CD4-positive, alpha-beta memory T cell (primary cell): ENCODE data around the gene CERS6. TPM values are rescaled to one million over a fixed set of nuclear protein-coding genes. Genes with fewer than 3 reads are reported as not detected.
A peak's percentile ranks its signal among the peaks of the same experiment; 100 is the strongest.

Experiments
- CTCF ChIA-PET: fragments of 350-600 bp; sonication (Branson Sonifier 250); formaldehyde crosslinking; loops from one replicate; lab custom pipeline; 2021; ENCODE audit warnings: inconsistent platforms; ENCODE audit not compliant: partially characterized antibody; lab: Charles Lee
- POLR2A ChIA-PET: fragments of 350-600 bp; sonication (Branson Sonifier 250); formaldehyde crosslinking; loops from one replicate; lab custom pipeline; 2021; ENCODE audit not compliant: partially characterized antibody; lab: Charles Lee
- DNase-seq, 5 donors: peaks; one replicate each; pipeline versions ENCODE4 v3.0.0 to v3.0.0-alpha.2; 2020 to 2022; ENCODE audit warnings: mixed read lengths in 1 of 5
- H3K27ac ChIP-seq: one replicate; pipeline ENCODE4 v1.7.0; 2013; ENCODE audit warnings: low read depth, low read length
- H3K27me3 ChIP-seq: 2 replicates; pipeline ENCODE4 v1.7.0; 2013; ENCODE audit warnings: mild to moderate bottlenecking, low read length, moderate library complexity; ENCODE audit not compliant: insufficient read depth
- H3K36me3 ChIP-seq: 2 replicates; pipeline ENCODE4 v1.7.0; 2013; ENCODE audit warnings: mild to moderate bottlenecking, low read length, moderate library complexity; ENCODE audit not compliant: insufficient read depth
- H3K4me1 ChIP-seq: 2 replicates; pipeline ENCODE4 v1.7.0; 2013; ENCODE audit warnings: mild to moderate bottlenecking, low read length, moderate library complexity; ENCODE audit not compliant: insufficient read depth
- H3K4me3 ChIP-seq, 2 donors: one replicate each; pipeline ENCODE4 v1.7.0; 2013; ENCODE audit warnings: low read length in 2 of 2, mild to moderate bottlenecking in 1 of 2
- H3K9me3 ChIP-seq, 2 donors: one replicate each; pipeline ENCODE4 v1.7.0; 2013; ENCODE audit warnings: low read length in 2 of 2, control low read depth in 1 of 2; ENCODE audit not compliant: control insufficient read depth in 1 of 2
- H3K27ac Mint-ChIP-seq, 7 donors: one replicate each; pipeline ENCODE4 v1.8.0; 2020 to 2021; ENCODE audit warnings: mixed read lengths in 7 of 7, mild to moderate bottlenecking in 6 of 7, inconsistent platforms in 3 of 7, moderate library complexity in 3 of 7
- H3K27me3 Mint-ChIP-seq, 2 donors: one replicate each; pipeline ENCODE4 v1.8.0; 2020 to 2021; ENCODE audit warnings: mixed read lengths in 2 of 2
- H3K36me3 Mint-ChIP-seq, 2 donors: one replicate each; pipeline ENCODE4 v1.8.0; 2020 to 2021; ENCODE audit warnings: mixed read lengths in 2 of 2, inconsistent platforms in 1 of 2, mild to moderate bottlenecking in 1 of 2
- H3K4me1 Mint-ChIP-seq, 4 donors: one replicate each; pipeline ENCODE4 v1.8.0; 2020 to 2021; ENCODE audit warnings: mixed read lengths in 4 of 4, mild to moderate bottlenecking in 1 of 4
- H3K4me3 Mint-ChIP-seq, 8 donors: one replicate each; pipeline ENCODE4 v1.8.0; 2020 to 2021; ENCODE audit warnings: mixed read lengths in 8 of 8, mild to moderate bottlenecking in 7 of 8, moderate library complexity in 6 of 8, inconsistent platforms in 3 of 8
- H3K9me3 Mint-ChIP-seq, 8 donors: one replicate each; pipeline ENCODE4 v1.8.0; 2020 to 2021; ENCODE audit warnings: mixed read lengths in 8 of 8, mild to moderate bottlenecking in 5 of 8, inconsistent platforms in 3 of 8, moderate library complexity in 1 of 8
- intact Hi-C: fragments of 100-400 bp; cut with micrococcal nuclease; formaldehyde crosslinking; loops from one replicate; pipeline ENCODE4 v1.15.1; 2023
- polyA plus RNA-seq, 2 donors: library from polyadenylated mRNA; unstranded; fragments of 300-500 nt; fragmentation: Illumina TruSeq; gene quantifications; one replicate each; pipeline ENCODE4 v1.2.3, GENCODE V29; 2021
- total RNA-seq, 2 experiments: library from RNA; stranded (reverse); gene quantifications; one replicate each; pipeline ENCODE4 v1.2.3, GENCODE V29; 2021

Gene CERS6
- total and polyA plus RNA-seq, 4 experiments from 2014 or later: 5.1 to 11.3 (median 7.6) TPM

- DNase-seq: no peak
- H3K27me3 ChIP-seq: no peaks in the 10 kb centered on the region
- ChIA-PET CTCF (no interaction called here), POLR2A (no interaction called here)
- H3K36me3 ChIP-seq: no peaks in the 10 kb centered on the region
- peaks cover 0 to under 1% (median 0%) of the 10 kb centered on the region in 8 donors for H3K9me3 Mint-ChIP-seq
- H3K4me1 Mint-ChIP-seq: peaks cover 7 to 16% (median 10%) of the 10 kb centered on the region in 4 donors
- peak overlapping the region in 1 of 7 donors; percentile 3 for H3K27ac Mint-ChIP-seq
- H3K4me3 Mint-ChIP-seq: no peak overlapping the region
- no peaks in the 10 kb centered on the region for H3K9me3 ChIP-seq
- peaks cover 6 to 23% of the 10 kb centered on the region in 2 donors for H3K36me3 Mint-ChIP-seq
- H3K27me3 Mint-ChIP-seq: no peaks in the 10 kb centered on the region
- intact Hi-C loops: no loop called here
- no peak overlapping the region for H3K27ac ChIP-seq
- H3K4me1 ChIP-seq: no peaks in the 10 kb centered on the region
- H3K4me3 ChIP-seq: no peak overlapping the region
Measured at GRCh38 chr2:168565112-168565511, 109.0 kb downstream of the CERS6 start.

- H3K27me3 Mint-ChIP-seq: no peaks in the 10 kb centered on the region
- no peak overlapping the region for H3K27ac ChIP-seq
- H3K4me1 ChIP-seq: no peaks in the 10 kb centered on the region
- POLR2A ChIA-PET: no interaction called here
- no peak overlapping the region for H3K27ac Mint-ChIP-seq
- intact Hi-C loops: no loop called here
- H3K27me3 ChIP-seq: no peaks in the 10 kb centered on the region
- H3K36me3 ChIP-seq: no peaks in the 10 kb centered on the region
- H3K4me3 Mint-ChIP-seq: no peak overlapping the region
- no peak for DNase-seq
- H3K4me3 ChIP-seq: no peak overlapping the region
- H3K9me3 ChIP-seq: no peaks in the 10 kb centered on the region
- peaks cover 6 to 23% of the 10 kb centered on the region in 2 donors for H3K36me3 Mint-ChIP-seq
- CTCF ChIA-PET: no interaction called here
- peaks cover 7 to 16% (median 10%) of the 10 kb centered on the region in 4 donors for H3K4me1 Mint-ChIP-seq
- H3K9me3 Mint-ChIP-seq: no peaks in the 10 kb centered on the region
Measured at GRCh38 chr2:168565512-168565911, 109.4 kb downstream of the CERS6 start.

GRCh38 chr2:168566974-168567665 lies 111.0 kb downstream of the CERS6 start:
- H3K36me3 ChIP-seq: no peaks in the 10 kb centered on the region
- Mint-ChIP-seq H3K27me3 (no peaks in the 10 kb centered on the region), H3K36me3 (peaks cover 2 to 8% of the 10 kb centered on the region in 2 donors), H3K4me1 (peaks cover 9 to 20% (median 12%) of the 10 kb centered on the region in 4 donors), H3K4me3 (no peak overlapping the region), H3K9me3 (no peaks in the 10 kb centered on the region), H3K27ac (no peak overlapping the region)
- H3K9me3 ChIP-seq: no peaks in the 10 kb centered on the region
- H3K27ac ChIP-seq: no peak overlapping the region
- intact Hi-C loops: no loop called here
- ChIA-PET POLR2A (no interaction called here), CTCF (no interaction called here)
- no peaks in the 10 kb centered on the region for H3K27me3 ChIP-seq
- no peak for DNase-seq
- no peak overlapping the region for H3K4me3 ChIP-seq
- H3K4me1 ChIP-seq: no peaks in the 10 kb centered on the region

GRCh38 chr2:168567836-168568235 lies 111.8 kb downstream of the CERS6 start:
- no peaks in the 10 kb centered on the region for H3K4me1 ChIP-seq
- no peak for DNase-seq
- Mint-ChIP-seq H3K27ac (no peak overlapping the region), H3K4me1 (peaks cover 9 to 23% (median 12%) of the 10 kb centered on the region in 4 donors), H3K9me3 (no peaks in the 10 kb centered on the region), H3K36me3 (peaks cover 0 to 4% of the 10 kb centered on the region in 2 donors), H3K4me3 (no peak overlapping the region), H3K27me3 (no peaks in the 10 kb centered on the region)
- ChIA-PET CTCF (no interaction called here), POLR2A (no interaction called here)
- H3K4me3 ChIP-seq: no peak overlapping the region
- H3K36me3 ChIP-seq: no peaks in the 10 kb centered on the region
- intact Hi-C loops: no loop called here
- no peaks in the 10 kb centered on the region for H3K27me3 ChIP-seq
- H3K9me3 ChIP-seq: no peaks in the 10 kb centered on the region
- H3K27ac ChIP-seq: no peak overlapping the region

DNA sequence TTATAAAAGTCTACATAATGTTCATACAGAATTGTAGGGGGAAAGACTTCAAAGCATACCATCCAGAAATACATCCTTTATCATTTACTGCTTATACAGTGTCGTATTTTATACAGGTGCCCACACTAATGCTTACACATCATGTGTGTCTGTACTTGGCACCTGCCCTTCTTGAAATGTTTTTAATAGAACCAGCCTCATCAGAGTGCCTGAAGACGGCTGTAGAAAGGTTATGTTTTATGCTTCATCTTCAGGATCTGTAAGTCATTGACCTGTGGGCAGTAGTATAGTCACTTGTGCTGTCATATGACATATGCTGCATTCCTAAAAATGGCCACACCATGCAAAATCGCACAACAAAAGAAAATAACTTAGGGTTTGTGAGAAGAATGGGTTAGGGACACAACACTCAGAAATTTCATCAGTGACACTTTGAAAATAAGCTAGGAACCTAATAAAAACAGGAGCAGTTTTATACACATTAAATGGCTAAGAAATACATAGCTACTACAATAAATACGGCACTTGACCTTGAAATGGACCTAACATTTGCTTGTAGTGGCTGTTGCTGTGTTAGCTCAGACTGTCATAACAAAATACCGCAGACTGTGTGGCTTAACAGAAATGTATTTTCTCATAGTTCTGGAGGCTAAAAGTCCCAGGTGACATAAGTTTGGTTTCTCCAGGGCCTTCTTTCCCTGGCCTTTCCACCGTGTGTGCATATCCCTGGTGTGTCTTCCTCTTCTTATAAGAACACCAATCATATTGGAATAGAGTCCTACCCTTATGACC lies 112.6 kb downstream of the CERS6 start:
- no peaks in the 10 kb centered on the region for H3K9me3 Mint-ChIP-seq
- intact Hi-C loops: no loop called here
- Histone ChIP-seq H3K4me1 (no peaks in the 10 kb centered on the region), H3K9me3 (no peaks in the 10 kb centered on the region), H3K36me3 (no peaks in the 10 kb centered on the region), H3K4me3 (no peak overlapping the region), H3K27me3 (no peaks in the 10 kb centered on the region), H3K27ac (no peak overlapping the region)
- no peaks in the 10 kb centered on the region for H3K36me3 Mint-ChIP-seq
- no peaks in the 10 kb centered on the region for H3K27me3 Mint-ChIP-seq
- no peak for DNase-seq
- peaks cover 8 to 17% (median 11%) of the 10 kb centered on the region in 4 donors for H3K4me1 Mint-ChIP-seq
- POLR2A ChIA-PET: no interaction called here
- H3K27ac Mint-ChIP-seq: peak overlapping the region in 1 of 7 donors; percentile 10
- CTCF ChIA-PET: no interaction called here
- no peak overlapping the region for H3K4me3 Mint-ChIP-seq

DNA sequence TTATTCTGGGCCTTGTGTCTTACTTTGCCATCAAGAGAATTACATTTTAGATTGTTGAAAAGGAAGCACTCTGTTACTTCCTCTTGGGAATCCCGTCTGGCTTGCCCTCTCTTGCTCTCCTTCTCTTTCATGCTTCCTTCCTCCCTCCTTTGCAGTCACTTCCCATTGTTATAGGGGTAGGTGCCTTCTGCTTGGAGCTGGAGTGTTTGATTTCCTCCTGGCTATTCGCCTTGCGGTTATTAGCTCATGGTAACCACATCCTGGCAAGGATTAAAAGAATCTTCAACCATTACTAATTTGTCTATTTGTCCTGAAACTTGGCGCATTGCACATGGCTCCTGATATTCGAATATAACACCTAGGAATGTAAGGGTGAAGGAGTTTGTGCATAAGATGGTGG lies 115.0 kb downstream of the CERS6 start:
- ChIA-PET POLR2A (no interaction called here), CTCF (no interaction called here)
- DNase-seq: no peak
- peaks cover 3 to 10% (median 7%) of the 10 kb centered on the region in 4 donors for H3K4me1 Mint-ChIP-seq
- no peaks in the 10 kb centered on the region for H3K27me3 ChIP-seq
- no peak overlapping the region for H3K4me3 ChIP-seq
- H3K36me3 Mint-ChIP-seq: no peaks in the 10 kb centered on the region
- H3K27ac Mint-ChIP-seq: no peak overlapping the region
- no peaks in the 10 kb centered on the region for H3K9me3 ChIP-seq
- H3K27ac ChIP-seq: no peak overlapping the region
- no peaks in the 10 kb centered on the region for H3K4me1 ChIP-seq
- H3K4me3 Mint-ChIP-seq: no peak overlapping the region
- intact Hi-C loops: no loop called here
- no peaks in the 10 kb centered on the region for H3K36me3 ChIP-seq
- H3K9me3 Mint-ChIP-seq: peaks cover 0 to 2% (median 0%) of the 10 kb centered on the region in 8 donors
- H3K27me3 Mint-ChIP-seq: no peaks in the 10 kb centered on the region

- H3K9me3 ChIP-seq: no peaks in the 10 kb centered on the region
- no peak for DNase-seq
- Mint-ChIP-seq H3K4me3 (no peak overlapping the region), H3K9me3 (peaks cover 0 to 2% (median 0%) of the 10 kb centered on the region in 8 donors), H3K27me3 (no peaks in the 10 kb centered on the region), H3K36me3 (no peaks in the 10 kb centered on the region), H3K27ac (peak overlapping the region in 1 of 7 donors; percentile 4), H3K4me1 (peaks cover 3 to 13% (median 7%) of the 10 kb centered on the region in 4 donors)
- CTCF ChIA-PET: no interaction called here
- no peaks in the 10 kb centered on the region for H3K36me3 ChIP-seq
- H3K4me3 ChIP-seq: no peak overlapping the region
- POLR2A ChIA-PET: no interaction called here
- peaks cover 9% of the 10 kb centered on the region for H3K4me1 ChIP-seq
- no peak overlapping the region for H3K27ac ChIP-seq
- no peaks in the 10 kb centered on the region for H3K27me3 ChIP-seq
- intact Hi-C loops: no loop called here
Measured at GRCh38 chr2:168573128-168573903, 117.2 kb downstream of the CERS6 start.
